A549 (cell line): Measurements from ENCODE around the gene PPP2R2C. TPM values are rescaled to one million over a fixed set of nuclear protein-coding genes. Genes with fewer than 3 reads are reported as not detected.

Experiments used
- ATAC-seq, 2 experiments: fragments of 200-7000 bp in 1 of 2; fragments of >200 bp in 1 of 2; cut with Nextera tagmentation in 1 of 2; cut with Tn5 transposase in 1 of 2; 3 replicates each; pipeline versions ENCODE4 v1.8.0 to v1.9.1; 2018 to 2020; ENCODE audit warnings: mild to moderate bottlenecking in 1 of 2, moderate library complexity in 1 of 2
- CTCF ChIA-PET: fragments of 300-600 bp; sonication (Branson Sonifier 250); formaldehyde crosslinking; extraction: SDS; loops from one replicate; lab custom pipeline; 2021; ENCODE audit warnings: antibody characterized with exemption, inconsistent platforms; lab: Yijun Ruan, JAX
- POLR2A ChIA-PET: fragments of 350-600 bp; formaldehyde crosslinking; extraction: SDS; loops from one replicate; lab custom pipeline; 2021; ENCODE audit warnings: antibody characterized with exemption, inconsistent platforms; lab: Yijun Ruan, JAX
- DNase-seq, 2 experiments: peaks; one replicate each; pipeline versions ENCODE4 v3.0.0 to v3.0.0-alpha.2; 2011 to 2016; ENCODE audit warnings: low read depth in 1 of 2, low spot score in 1 of 2
- FAIRE-seq: peaks from 2 replicates; lab custom pipeline; 2011; peaks lifted over from hg19 to GRCh38; lab: Jason Lieb, UNC
- H3K27ac ChIP-seq, 2 experiments: fragments of >200 bp; sonication (Bioruptor Twin); formaldehyde crosslinking; 3 replicates each; pipeline ENCODE4 v1.5.1; 2016 to 2017
- H3K4me1 ChIP-seq: fragments of >200 bp; sonication (Bioruptor Twin); formaldehyde crosslinking; 3 replicates; pipeline ENCODE4 v1.6.1; 2016
- H3K4me2 ChIP-seq: fragments of >200 bp; sonication (Bioruptor Twin); formaldehyde crosslinking; 3 replicates; pipeline ENCODE4 v1.6.1; 2016
- H3K4me3 ChIP-seq: fragments of >200 bp; sonication (Bioruptor Twin); formaldehyde crosslinking; 3 replicates; pipeline ENCODE4 v1.5.1; 2016
- H3K9me3 ChIP-seq: fragments of >200 bp; sonication (Bioruptor Twin); formaldehyde crosslinking; 3 replicates; pipeline ENCODE4 v1.6.1; 2016
- CBX8 ChIP-seq: fragments of 200-600 bp; sonication (generic); IDR thresholded peaks from 2 replicates; pipeline ENCODE4 v1.6.1; 2016
- CEBPB ChIP-seq, 2 experiments: fragments of >200 bp in 1 of 2; sonication (Bioruptor Twin) in 1 of 2; formaldehyde crosslinking in 1 of 2; IDR thresholded peaks; 2 replicates each; pipeline ENCODE4 v1.6.1; 2012 to 2016
- CHD2 ChIP-seq: fragments of 150-350 bp; IDR thresholded peaks from 2 replicates; pipeline ENCODE4 v1.6.1; 2014; ENCODE audit warnings: low read length; ENCODE audit not compliant: partially characterized antibody
- CHD4 ChIP-seq: fragments of 200-600 bp; sonication (generic); IDR thresholded peaks from 2 replicates; pipeline ENCODE4 v1.6.1; 2016; ENCODE audit warnings: antibody characterized with exemption, mild to moderate bottlenecking, borderline replicate concordance
- EHF ChIP-seq: fragments of 250-450 bp; sonication (Bioruptor Pico); IDR thresholded peaks from 2 replicates; pipeline ENCODE4 v1.5.0; 2020; ENCODE audit warnings: mild to moderate bottlenecking
- HDAC2 ChIP-seq: fragments of 200-600 bp; sonication (generic); IDR thresholded peaks from 2 replicates; pipeline ENCODE4 v1.6.1; 2016
- HEYL ChIP-seq: fragments of 250-450 bp; sonication (Bioruptor Pico); IDR thresholded peaks from 2 replicates; pipeline ENCODE4 v1.8.0; 2021; ENCODE audit warnings: mild to moderate bottlenecking, moderate library complexity
- HOXA7 ChIP-seq: fragments of 250-450 bp; sonication (Bioruptor Pico); IDR thresholded peaks from 2 replicates; pipeline ENCODE4 v1.5.0; 2020; ENCODE audit warnings: mild to moderate bottlenecking, moderate library complexity
- KDM1A ChIP-seq: fragments of 200-600 bp; sonication (generic); IDR thresholded peaks from 2 replicates; pipeline ENCODE4 v1.6.1; 2016; ENCODE audit warnings: low read depth, mild to moderate bottlenecking
- KDM5A ChIP-seq: fragments of 200-600 bp; sonication (generic); IDR thresholded peaks from 2 replicates; pipeline ENCODE4 v1.6.1; 2016; ENCODE audit warnings: antibody characterized with exemption, mild to moderate bottlenecking
- MYC ChIP-seq: IDR thresholded peaks from 2 replicates; pipeline ENCODE4 v1.6.1; 2012; ENCODE audit warnings: mild to moderate bottlenecking, inconsistent platforms, low read length, improper control_type of control experiment, borderline replicate concordance
- NPAS2 ChIP-seq: fragments of 250-450 bp; sonication (Bioruptor Pico); IDR thresholded peaks from 2 replicates; pipeline ENCODE4 v1.8.0; 2022; ENCODE audit warnings: mild to moderate bottlenecking, moderate library complexity, borderline replicate concordance
- POLR2A ChIP-seq: IDR thresholded peaks from 2 replicates; pipeline ENCODE4 v1.6.1; 2012; ENCODE audit warnings: mild to moderate bottlenecking, low read length
- POLR2AphosphoS2 ChIP-seq: conservative IDR thresholded peaks from 2 replicates; pipeline ENCODE4 v1.6.1; 2012; ENCODE audit warnings: low read length, improper control_type of control experiment, inconsistent platforms
- RARB ChIP-seq: fragments of 250-450 bp; sonication (Bioruptor Pico); IDR thresholded peaks from 2 replicates; pipeline ENCODE4 v1.8.0; 2021; ENCODE audit warnings: mild to moderate bottlenecking, moderate library complexity
- RFX5 ChIP-seq: fragments of 450-650 bp; IDR thresholded peaks from 2 replicates; pipeline ENCODE4 v1.7.1; 2014; ENCODE audit warnings: antibody characterized with exemption, mild to moderate bottlenecking, moderate library complexity
- SMC3 ChIP-seq: fragments of >200 bp; sonication (Bioruptor Twin); formaldehyde crosslinking; IDR thresholded peaks from 3 replicates; pipeline ENCODE4 v1.6.1; 2018; ENCODE audit warnings: inconsistent platforms
- SREBF2 ChIP-seq: fragments of 450-650 bp; IDR thresholded peaks from 2 replicates; pipeline ENCODE4 v1.6.1; 2014; ENCODE audit warnings: mild to moderate bottlenecking, moderate library complexity
- TP53 ChIP-seq: fragments of 250-450 bp; sonication (Bioruptor Pico); IDR thresholded peaks from 2 replicates; pipeline ENCODE4 v1.5.0; 2021; ENCODE audit warnings: mild to moderate bottlenecking, moderate library complexity
- ZC3H11A ChIP-seq: fragments of 450-650 bp; IDR thresholded peaks from 2 replicates; pipeline ENCODE4 v1.6.1; 2014; ENCODE audit warnings: antibody characterized with exemption, mild to moderate bottlenecking
- ZNF302 ChIP-seq: fragments of 250-450 bp; sonication (Bioruptor Pico); IDR thresholded peaks from 2 replicates; pipeline ENCODE4 v1.9.0; 2021; ENCODE audit warnings: inconsistent platforms, mild to moderate bottlenecking, moderate library complexity
- ZSCAN20 ChIP-seq: fragments of 250-450 bp; sonication (Bioruptor Pico); IDR thresholded peaks from 2 replicates; pipeline ENCODE4 v1.8.0; 2022; ENCODE audit warnings: mild to moderate bottlenecking, moderate library complexity
- WGBS: methylation state at CpG from one replicate; pipeline ENCODE4 v1.1.6; 2017; ENCODE audit errors: missing lambda C conversion rate; 5-methylcytosine and 5-hydroxymethylcytosine counted together
- polyA plus RNA-seq, 4 experiments: library from polyadenylated mRNA; depleted of rRNA in 3 of 4; stranded (reverse); fragments of >200 nt; fragmentation: RNase III in 1 of 4; extraction: RNeasy Plus Mini Kit Qiagen cat#74134 plus additional on column Dnase treatment in 1 of 4; gene quantifications; 2 replicates in 3 of 4; 3 replicates in 1 of 4; pipeline ENCODE4 v1.2.3, GENCODE V29; 2011 to 2017
- TF ChIP-seq, protein P1 (sequence below): fragments of 200-600 bp; sonication (generic); IDR thresholded peaks from 2 replicates; pipeline ENCODE4 v1.6.1; 2016; ENCODE audit warnings: antibody characterized with exemption, mild to moderate bottlenecking, moderate library complexity
- TF ChIP-seq, protein P2 (sequence below): fragments of >200 bp; sonication (Bioruptor Twin); formaldehyde crosslinking; IDR thresholded peaks from 3 replicates; pipeline ENCODE4 v1.6.1; 2016
- TF ChIP-seq, protein P3 (sequence below): fragments of 250-450 bp; sonication (Bioruptor Pico); IDR thresholded peaks from 2 replicates; pipeline ENCODE4 v1.5.0; 2021; ENCODE audit warnings: mild to moderate bottlenecking, moderate library complexity, borderline replicate concordance

PPP2R2C gene
- polyA plus RNA-seq, 2 of the 4 experiments (the other 2 are of a cell fraction) = 23.9 to 29.4 TPM

DNA sequence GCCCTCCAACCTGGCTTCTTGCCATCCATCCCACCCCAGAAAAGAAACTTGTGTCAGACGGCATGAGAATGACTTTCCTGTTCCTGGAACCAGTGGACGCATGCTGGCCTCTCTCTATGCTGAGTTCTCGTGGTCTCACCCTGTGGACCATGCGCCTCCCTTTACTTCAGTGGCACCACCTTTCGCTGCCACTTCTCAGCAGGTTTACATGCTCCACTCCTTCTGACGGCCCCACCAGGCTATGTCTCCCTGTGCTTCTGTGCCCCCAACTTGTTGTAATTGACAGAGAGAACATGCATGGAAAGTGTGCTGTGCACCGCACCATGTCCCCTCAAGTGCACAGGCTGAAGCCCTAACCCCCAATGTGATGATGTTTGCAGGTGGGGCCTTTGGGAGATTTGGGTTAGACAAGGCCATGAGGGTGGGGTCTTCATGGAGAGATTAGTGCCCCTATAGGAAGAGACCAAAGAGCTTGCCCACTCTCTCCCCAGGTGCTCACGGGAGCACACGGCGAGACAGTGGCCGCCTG, 3.1 kb upstream of the PPP2R2C start:
- no peak overlapping the region for H3K27ac ChIP-seq
- 84% methylated on average over 10 of the region's 11 CpGs for WGBS
- H3K4me2 ChIP-seq = no peak overlapping the region
- ChIA-PET CTCF (interaction anchor here (2.0 to 4.3 kb wide), 2 partner anchors 73 to 225 kb away, joined by 6 to 28 read pairs; no protein-coding TSS in a partner anchor), POLR2A (no interaction called here)
- DNase-seq (no peak), FAIRE-seq (no peak), ATAC-seq (no peak)
- no peak overlapping the region for H3K4me3 ChIP-seq
- no peaks in the 10 kb centered on the region for H3K9me3 ChIP-seq
- no peaks in the 10 kb centered on the region; the same call in 2 of the 3 replicates for H3K4me1 ChIP-seq
- no peak for TF ChIP-seq NPAS2 (CRISPR knock-in tag)
- TF ChIP-seq HDAC2 = no peak
- TF ChIP-seq RFX5 = no peak
- TF ChIP-seq ZNF302 = no peak
- TF ChIP-seq CHD4 = no peak
- no peak for TF ChIP-seq HEYL
- TF ChIP-seq KDM5A = no peak
- no peak for TF ChIP-seq CBX8
- TF ChIP-seq CEBPB (IDR thresholded peaks at IDR 0.05) = no peak
- TF ChIP-seq POLR2AphosphoS2 = no peak
- no peak for TF ChIP-seq ZSCAN20 (CRISPR knock-in tag)
- TF ChIP-seq ZC3H11A = no peak
- no peak for TF ChIP-seq TP53 (CRISPR knock-in tag)
- TF ChIP-seq SREBF2 = no peak
- TF ChIP-seq POLR2A = no peak
- TF ChIP-seq HOXA7 (CRISPR knock-in tag) = no peak
- TF ChIP-seq, protein P1, sequence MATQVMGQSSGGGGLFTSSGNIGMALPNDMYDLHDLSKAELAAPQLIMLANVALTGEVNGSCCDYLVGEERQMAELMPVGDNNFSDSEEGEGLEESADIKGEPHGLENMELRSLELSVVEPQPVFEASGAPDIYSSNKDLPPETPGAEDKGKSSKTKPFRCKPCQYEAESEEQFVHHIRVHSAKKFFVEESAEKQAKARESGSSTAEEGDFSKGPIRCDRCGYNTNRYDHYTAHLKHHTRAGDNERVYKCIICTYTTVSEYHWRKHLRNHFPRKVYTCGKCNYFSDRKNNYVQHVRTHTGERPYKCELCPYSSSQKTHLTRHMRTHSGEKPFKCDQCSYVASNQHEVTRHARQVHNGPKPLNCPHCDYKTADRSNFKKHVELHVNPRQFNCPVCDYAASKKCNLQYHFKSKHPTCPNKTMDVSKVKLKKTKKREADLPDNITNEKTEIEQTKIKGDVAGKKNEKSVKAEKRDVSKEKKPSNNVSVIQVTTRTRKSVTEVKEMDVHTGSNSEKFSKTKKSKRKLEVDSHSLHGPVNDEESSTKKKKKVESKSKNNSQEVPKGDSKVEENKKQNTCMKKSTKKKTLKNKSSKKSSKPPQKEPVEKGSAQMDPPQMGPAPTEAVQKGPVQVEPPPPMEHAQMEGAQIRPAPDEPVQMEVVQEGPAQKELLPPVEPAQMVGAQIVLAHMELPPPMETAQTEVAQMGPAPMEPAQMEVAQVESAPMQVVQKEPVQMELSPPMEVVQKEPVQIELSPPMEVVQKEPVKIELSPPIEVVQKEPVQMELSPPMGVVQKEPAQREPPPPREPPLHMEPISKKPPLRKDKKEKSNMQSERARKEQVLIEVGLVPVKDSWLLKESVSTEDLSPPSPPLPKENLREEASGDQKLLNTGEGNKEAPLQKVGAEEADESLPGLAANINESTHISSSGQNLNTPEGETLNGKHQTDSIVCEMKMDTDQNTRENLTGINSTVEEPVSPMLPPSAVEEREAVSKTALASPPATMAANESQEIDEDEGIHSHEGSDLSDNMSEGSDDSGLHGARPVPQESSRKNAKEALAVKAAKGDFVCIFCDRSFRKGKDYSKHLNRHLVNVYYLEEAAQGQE = no peak
- TF ChIP-seq, protein P2, sequence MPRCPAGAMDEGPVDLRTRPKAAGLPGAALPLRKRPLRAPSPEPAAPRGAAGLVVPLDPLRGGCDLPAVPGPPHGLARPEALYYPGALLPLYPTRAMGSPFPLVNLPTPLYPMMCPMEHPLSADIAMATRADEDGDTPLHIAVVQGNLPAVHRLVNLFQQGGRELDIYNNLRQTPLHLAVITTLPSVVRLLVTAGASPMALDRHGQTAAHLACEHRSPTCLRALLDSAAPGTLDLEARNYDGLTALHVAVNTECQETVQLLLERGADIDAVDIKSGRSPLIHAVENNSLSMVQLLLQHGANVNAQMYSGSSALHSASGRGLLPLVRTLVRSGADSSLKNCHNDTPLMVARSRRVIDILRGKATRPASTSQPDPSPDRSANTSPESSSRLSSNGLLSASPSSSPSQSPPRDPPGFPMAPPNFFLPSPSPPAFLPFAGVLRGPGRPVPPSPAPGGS = no peak

DNA sequence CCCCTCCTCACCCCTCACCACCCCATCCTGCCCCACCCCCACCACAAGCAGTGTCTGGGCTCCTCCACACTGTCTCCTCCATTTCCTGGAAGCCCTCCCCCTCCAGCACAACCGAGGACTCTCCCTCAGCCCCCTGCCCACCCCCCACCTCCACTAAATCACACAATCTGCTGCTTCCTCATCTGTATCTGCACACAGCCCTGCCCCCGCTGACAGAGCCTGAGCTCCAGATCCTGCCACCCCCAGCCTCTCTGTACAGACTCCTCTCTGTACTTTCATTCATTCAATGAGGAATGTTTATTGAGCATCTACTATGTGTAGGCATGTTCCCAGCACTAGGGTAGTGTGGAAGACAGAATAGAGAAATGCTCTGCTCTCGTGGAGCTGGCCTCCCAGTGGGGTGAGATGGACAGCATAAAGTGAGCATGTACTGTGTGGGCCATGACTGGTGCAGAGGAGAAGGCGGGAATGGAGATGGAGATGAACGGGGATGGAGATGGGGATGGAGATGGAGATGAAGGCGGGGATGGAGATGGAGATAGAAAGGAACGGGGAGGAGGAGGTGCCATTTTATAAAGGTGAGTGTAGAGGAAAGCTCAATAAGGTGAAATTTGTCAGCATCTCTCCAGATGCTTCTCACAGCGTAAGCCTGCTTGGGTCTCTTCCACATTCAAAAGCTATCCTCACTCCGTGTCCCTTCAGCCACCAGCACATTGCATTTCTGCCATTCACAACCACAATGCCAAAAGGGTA, 2.5 kb upstream of the PPP2R2C start:
- ChIA-PET POLR2A (interaction anchor here (0.6 kb wide), 1 partner anchor 399 kb away, joined by 3 read pairs; no protein-coding TSS in a partner anchor), CTCF (interaction anchor here (1.0 to 4.3 kb wide), 3 partner anchors 9 to 224 kb away, joined by 3 to 28 read pairs (median 6); no protein-coding TSS in a partner anchor)
- Histone ChIP-seq H3K4me2 (no peak overlapping the region), H3K9me3 (no peaks in the 10 kb centered on the region), H3K4me1 (peaks cover 2% of the 10 kb centered on the region; the same call in 1 of the 3 replicates), H3K4me3 (no peak overlapping the region), H3K27ac (no peak overlapping the region)
- WGBS = 93% methylated on average over 8 of the region's 9 CpGs
- DNase-seq = no peak
- no peak for ATAC-seq
- TF ChIP-seq SMC3 = no peak
- no peak for TF ChIP-seq KDM1A
- TF ChIP-seq CHD2 = no peak
- TF ChIP-seq ZC3H11A = no peak
- TF ChIP-seq MYC = no peak
- TF ChIP-seq, protein P3, sequence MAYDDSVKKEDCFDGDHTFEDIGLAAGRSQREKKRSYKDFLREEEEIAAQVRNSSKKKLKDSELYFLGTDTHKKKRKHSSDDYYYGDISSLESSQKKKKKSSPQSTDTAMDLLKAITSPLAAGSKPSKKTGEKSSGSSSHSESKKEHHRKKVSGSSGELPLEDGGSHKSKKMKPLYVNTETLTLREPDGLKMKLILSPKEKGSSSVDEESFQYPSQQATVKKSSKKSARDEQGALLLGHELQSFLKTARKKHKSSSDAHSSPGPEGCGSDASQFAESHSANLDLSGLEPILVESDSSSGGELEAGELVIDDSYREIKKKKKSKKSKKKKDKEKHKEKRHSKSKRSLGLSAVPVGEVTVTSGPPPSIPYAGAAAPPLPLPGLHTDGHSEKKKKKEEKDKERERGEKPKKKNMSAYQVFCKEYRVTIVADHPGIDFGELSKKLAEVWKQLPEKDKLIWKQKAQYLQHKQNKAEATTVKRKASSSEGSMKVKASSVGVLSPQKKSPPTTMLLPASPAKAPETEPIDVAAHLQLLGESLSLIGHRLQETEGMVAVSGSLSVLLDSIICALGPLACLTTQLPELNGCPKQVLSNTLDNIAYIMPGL (CRISPR knock-in tag) = no peak
- TF ChIP-seq EHF (CRISPR knock-in tag) = no peak
- no peak for TF ChIP-seq CEBPB (IDR thresholded peaks at IDR 0.05)
- no peak for TF ChIP-seq NPAS2 (CRISPR knock-in tag)
- TF ChIP-seq RARB (CRISPR knock-in tag) = no peak
- TF ChIP-seq, protein P1 = no peak
- FAIRE-seq = no peak
